IMR-90 (cell line): Measurements from ENCODE around the gene HORMAD2. TPM values are rescaled to one million over a fixed set of nuclear protein-coding genes. Genes with fewer than 3 reads are reported as not detected.

ENCODE experiments used
- ATAC-seq: fragments of 200-7000 bp; cut with Tn5 transposase; 2 replicates; pipeline ENCODE4 v1.9.1; 2020; ENCODE audit warnings: low read depth, mild to moderate bottlenecking, moderate library complexity
- BruUV-seq: library from RNA; stranded (reverse); fragments of 400-500 nt; replicated peaks from 2 replicates; lab custom pipeline; 2021; lab: Mats Ljungman, UMichigan
- CTCF ChIA-PET: fragments of 300-600 bp; formaldehyde crosslinking; extraction: SDS; loops from one replicate; lab custom pipeline; 2021; ENCODE audit warnings: antibody characterized with exemption; lab: Yijun Ruan, JAX
- POLR2A ChIA-PET: fragments of 300-600 bp; sonication (Branson Sonifier 250); formaldehyde crosslinking; loops from one replicate; lab custom pipeline; 2022; ENCODE audit warnings: antibody characterized with exemption; ENCODE audit not compliant: unreplicated experiment; lab: Charles Lee
- DNase-seq: peaks from one replicate; pipeline ENCODE4 v3.0.0; 2013
- H2AFZ ChIP-seq: replicated peaks from 2 replicates; pipeline ENCODE3; 2013; ENCODE audit warnings: low read length, mild to moderate bottlenecking; ENCODE audit not compliant: poor library complexity
- H2AK5ac ChIP-seq: 2 replicates; pipeline ENCODE4 v1.6.1; 2013; ENCODE audit warnings: low read depth, low read length, inconsistent platforms
- H2AK9ac ChIP-seq: replicated peaks from 2 replicates; pipeline ENCODE3; 2013; ENCODE audit warnings: mild to moderate bottlenecking, low read depth, low read length, moderate library complexity; ENCODE audit not compliant: poor library complexity
- H2BK120ac ChIP-seq: 2 replicates; pipeline ENCODE4 v1.6.1; 2013; ENCODE audit warnings: low read depth, low read length, inconsistent platforms
- H2BK15ac ChIP-seq: 3 replicates; pipeline ENCODE4 v1.6.1; 2013; ENCODE audit warnings: low read depth, low read length, inconsistent platforms
- H2BK20ac ChIP-seq: 2 replicates; pipeline ENCODE4 v1.6.1; 2013; ENCODE audit warnings: low read depth, mild to moderate bottlenecking, inconsistent platforms, low read length, moderate library complexity
- H2BK5ac ChIP-seq: 2 replicates; pipeline ENCODE4 v1.6.1; 2013; ENCODE audit warnings: mild to moderate bottlenecking, low read depth, low read length, inconsistent platforms; ENCODE audit not compliant: poor library complexity, severe bottlenecking
- H3K14ac ChIP-seq: replicated peaks from 2 replicates; pipeline ENCODE4 v1.6.1; 2013; ENCODE audit warnings: low read depth, low read length, inconsistent platforms
- H3K18ac ChIP-seq: 2 replicates; pipeline ENCODE4 v1.6.1; 2013; ENCODE audit warnings: low read depth, low read length, control low read depth
- H3K23ac ChIP-seq: 2 replicates; pipeline ENCODE4 v1.6.1; 2013; ENCODE audit warnings: low read depth, low read length, inconsistent platforms
- H3K27ac ChIP-seq: 2 replicates; pipeline ENCODE4 v1.5.1; 2013; ENCODE audit warnings: mild to moderate bottlenecking, control low read depth, low read length; ENCODE audit not compliant: insufficient read depth
- H3K27me3 ChIP-seq: 2 replicates; pipeline ENCODE4 v1.6.1; 2013; ENCODE audit warnings: low read length; ENCODE audit not compliant: control insufficient read depth, insufficient read depth
- H3K36me3 ChIP-seq: 2 replicates; pipeline ENCODE4 v1.6.1; 2013; ENCODE audit warnings: low read length, mixed read lengths; ENCODE audit not compliant: control insufficient read depth, insufficient read depth
- H3K4ac ChIP-seq: 2 replicates; pipeline ENCODE4 v1.6.1; 2013; ENCODE audit warnings: low read depth, low read length, inconsistent platforms
- H3K4me1 ChIP-seq: 2 replicates; pipeline ENCODE4 v1.6.1; 2013; ENCODE audit warnings: low read length, mixed read lengths; ENCODE audit not compliant: control insufficient read depth, insufficient read depth
- H3K4me2 ChIP-seq: 2 replicates; pipeline ENCODE4 v1.6.1; 2013; ENCODE audit warnings: low read depth, mild to moderate bottlenecking, control low read depth, low read length, moderate library complexity
- H3K4me3 ChIP-seq: 2 replicates; pipeline ENCODE4 v1.5.1; 2013; ENCODE audit warnings: low read depth, mild to moderate bottlenecking, control low read depth, low read length, moderate library complexity; ENCODE audit not compliant: insufficient read depth
- H3K56ac ChIP-seq: 2 replicates; pipeline ENCODE4 v1.6.1; 2013; ENCODE audit warnings: low read length, inconsistent platforms; ENCODE audit not compliant: insufficient read depth; ENCODE audit errors: extremely low read depth
- H3K79me1 ChIP-seq, 2 experiments: 2 replicates each; pipeline ENCODE4 v1.6.1; 2013; ENCODE audit warnings: low read length in 2 of 2, inconsistent platforms in 1 of 2, low read depth in 1 of 2
- H3K9ac ChIP-seq: 2 replicates; pipeline ENCODE4 v1.6.1; 2013; ENCODE audit warnings: low read depth, low read length, control low read depth
- H3K9me1 ChIP-seq: 2 replicates; pipeline ENCODE4 v1.6.1; 2013; ENCODE audit warnings: low read length, inconsistent platforms; ENCODE audit not compliant: insufficient read depth
- H3K9me3 ChIP-seq: 2 replicates; pipeline ENCODE4 v1.6.1; 2013; ENCODE audit warnings: low read length; ENCODE audit not compliant: control insufficient read depth, insufficient read depth
- H4K20me1 ChIP-seq: 2 replicates; pipeline ENCODE4 v1.6.1; 2013; ENCODE audit warnings: low read length, inconsistent platforms; ENCODE audit not compliant: insufficient read depth
- H4K5ac ChIP-seq: 2 replicates; pipeline ENCODE4 v1.6.1; 2013; ENCODE audit warnings: mild to moderate bottlenecking, low read depth, low read length, control low read depth
- H4K8ac ChIP-seq, 2 experiments: 2 replicates each; pipeline ENCODE4 v1.6.1; 2013; ENCODE audit warnings: low read depth in 2 of 2, low read length in 2 of 2, control low read depth in 1 of 2, inconsistent platforms in 1 of 2
- H4K91ac ChIP-seq: 2 replicates; pipeline ENCODE4 v1.6.1; 2013; ENCODE audit warnings: low read depth, low read length, inconsistent platforms; ENCODE audit not compliant: insufficient read depth
- CEBPB ChIP-seq: IDR thresholded peaks from 2 replicates; pipeline ENCODE4 v1.6.1; 2012; ENCODE audit warnings: low read depth, low read length, improper control_type of control experiment
- CHD1 ChIP-seq: IDR thresholded peaks from 2 replicates; pipeline ENCODE4 v1.6.1; 2012; ENCODE audit warnings: low read depth, low read length, improper control_type of control experiment
- CTCF ChIP-seq: conservative IDR thresholded peaks from 2 replicates; pipeline ENCODE4 v1.5.1; 2012; ENCODE audit warnings: mild to moderate bottlenecking, low read depth, low read length, improper control_type of control experiment
- FOS ChIP-seq: fragments of 150-350 bp; IDR thresholded peaks from 2 replicates; pipeline ENCODE4 v1.6.1; 2016; ENCODE audit warnings: low read depth, low read length
- MAZ ChIP-seq: IDR thresholded peaks from 2 replicates; pipeline ENCODE4 v1.6.1; 2012; ENCODE audit warnings: low read depth, mild to moderate bottlenecking, low read length, improper control_type of control experiment, moderate library complexity, borderline replicate concordance
- NFE2L2 ChIP-seq: fragments of 150-350 bp; IDR thresholded peaks from 2 replicates; pipeline ENCODE4 v1.6.1; 2016; ENCODE audit warnings: low read depth, mild to moderate bottlenecking, low read length
- POLR2A ChIP-seq: IDR thresholded peaks from 2 replicates; pipeline ENCODE4 v1.6.1; 2012; ENCODE audit warnings: mild to moderate bottlenecking, low read depth, low read length
- RAD21 ChIP-seq: IDR thresholded peaks from 2 replicates; pipeline ENCODE4 v1.6.1; 2012; ENCODE audit warnings: low read length, improper control_type of control experiment
- RCOR1 ChIP-seq: IDR thresholded peaks from 2 replicates; pipeline ENCODE4 v1.6.1; 2012; ENCODE audit warnings: mild to moderate bottlenecking, low read length, improper control_type of control experiment; ENCODE audit not compliant: insufficient replicate concordance
- RFX5 ChIP-seq: IDR thresholded peaks from 2 replicates; pipeline ENCODE4 v1.8.0; 2012; ENCODE audit warnings: low read depth, mild to moderate bottlenecking, low read length, moderate library complexity
- WGBS, 2 experiments: methylation state at CpG; one replicate each; pipeline versions ENCODE4 v1.1.5 to v1.1.7; 2013; ENCODE audit warnings: missing lambda C conversion rate in 2 of 2; ENCODE audit not compliant: insufficient read length in 1 of 2; ENCODE audit errors: extremely low coverage in 2 of 2; 5-methylcytosine and 5-hydroxymethylcytosine counted together
- dilution Hi-C: fragments of 300-500 bp; cut with HindIII; formaldehyde crosslinking; loops from one replicate; pipeline ENCODE4 v1.14.3; 2018; ENCODE audit warnings: low sequenced_read_pairs; ENCODE audit not compliant: unreplicated experiment
- in situ Hi-C: fragments of 300-500 bp; cut with MboI; formaldehyde crosslinking; loops from 3 replicates; pipeline ENCODE4 v1.14.3; 2019; ENCODE audit warnings: low sequenced_read_pairs, inconsistent platforms, mixed read lengths
- intact Hi-C: fragments of 100-400 bp; cut with micrococcal nuclease; formaldehyde crosslinking; loops from 2 replicates; pipeline ENCODE4 v1.10.0; 2022
- polyA plus RNA-seq, 3 experiments: library from polyadenylated mRNA; depleted of rRNA; stranded (reverse); fragments of >200 nt; gene quantifications; 2 replicates each; pipeline ENCODE4 v1.2.3, GENCODE V29; 2012; ENCODE audit warnings: low replicate concordance in 1 of 3
- total RNA-seq: library from RNA; depleted of rRNA; stranded (reverse); fragments of >200 nt; gene quantifications from 2 replicates; pipeline ENCODE4 v1.2.3, GENCODE V29; 2012

HORMAD2 gene
- total and polyA plus RNA-seq, 2 of the 4 experiments (the other 2 are of a cell fraction) = not detected

GRCh38 chr22:30056015-30056414 lies 24.2 kb upstream of the HORMAD2 start:
- in situ Hi-C loops = no loop called here

More at GRCh38 chr22:30056015-30056414, 24.2 kb upstream of the HORMAD2 start:
- dilution Hi-C loops = no loop called here
- no peak overlapping the region for H2BK120ac ChIP-seq
- no peak overlapping the region for H3K14ac ChIP-seq
- no peak overlapping the region for H4K91ac ChIP-seq
- no peak overlapping the region for H3K4ac ChIP-seq
- no peak overlapping the region for H3K27ac ChIP-seq
- H3K4me3 ChIP-seq = no peak overlapping the region
- H3K9ac ChIP-seq = no peak overlapping the region
- H3K9me3 ChIP-seq = 0 out of 2 replicates have a peak, but pooled peaks cover 3% of the 10 kb centered on the region
- no peak overlapping the region for H4K5ac ChIP-seq
- no peak overlapping the region for H3K23ac ChIP-seq
- intact Hi-C loops = no loop called here
- no peaks in the 10 kb centered on the region for H3K79me1 ChIP-seq
- WGBS, 2 experiments = no CpG with 5 or more reads among the region's 1 CpG
- H3K9me1 ChIP-seq = no peaks in the 10 kb centered on the region
- ChIA-PET POLR2A (no interaction called here), CTCF (no interaction called here)
- no peak overlapping the region for H2AK9ac ChIP-seq
- ATAC-seq (peak; percentile 72), DNase-seq (no peak)
- no peak overlapping the region for H4K8ac ChIP-seq
- no peak overlapping the region for H2BK5ac ChIP-seq
- no peak overlapping the region for H2AK5ac ChIP-seq
- H3K56ac ChIP-seq = no peak overlapping the region
- no peak overlapping the region for H2BK20ac ChIP-seq
- H2AFZ ChIP-seq = no peak overlapping the region
- H3K27me3 ChIP-seq = no peaks in the 10 kb centered on the region
- no peak overlapping the region for H2BK15ac ChIP-seq
- no peak for TF ChIP-seq FOS
- no peak for TF ChIP-seq MAZ
- no peak for TF ChIP-seq NFE2L2
- no peak for TF ChIP-seq CTCF
- TF ChIP-seq POLR2A = no peak
- TF ChIP-seq RFX5 = no peak
- TF ChIP-seq CEBPB = no peak
- no peak for TF ChIP-seq RAD21
- TF ChIP-seq CHD1 = no peak
- no peak for TF ChIP-seq RCOR1
- BruUV-seq = no TSS peak
- no peak overlapping the region for H3K18ac ChIP-seq
- H3K36me3 ChIP-seq = no peaks in the 10 kb centered on the region
- no peaks in the 10 kb centered on the region for H4K20me1 ChIP-seq
- no peak overlapping the region for H3K4me2 ChIP-seq
- H3K4me1 ChIP-seq = no peaks in the 10 kb centered on the region
